ENCODE data around the gene WWOX. TPM values are rescaled to one million over a fixed set of nuclear protein-coding genes. Genes with fewer than 3 reads are reported as not detected.

WWOX gene
- total RNA-seq, 5 donors from 2014 or later (not counting 1 experiment from before 2014, with no cell fraction given): 21.2 to 26.0 (median 22.6) TPM

DNA sequence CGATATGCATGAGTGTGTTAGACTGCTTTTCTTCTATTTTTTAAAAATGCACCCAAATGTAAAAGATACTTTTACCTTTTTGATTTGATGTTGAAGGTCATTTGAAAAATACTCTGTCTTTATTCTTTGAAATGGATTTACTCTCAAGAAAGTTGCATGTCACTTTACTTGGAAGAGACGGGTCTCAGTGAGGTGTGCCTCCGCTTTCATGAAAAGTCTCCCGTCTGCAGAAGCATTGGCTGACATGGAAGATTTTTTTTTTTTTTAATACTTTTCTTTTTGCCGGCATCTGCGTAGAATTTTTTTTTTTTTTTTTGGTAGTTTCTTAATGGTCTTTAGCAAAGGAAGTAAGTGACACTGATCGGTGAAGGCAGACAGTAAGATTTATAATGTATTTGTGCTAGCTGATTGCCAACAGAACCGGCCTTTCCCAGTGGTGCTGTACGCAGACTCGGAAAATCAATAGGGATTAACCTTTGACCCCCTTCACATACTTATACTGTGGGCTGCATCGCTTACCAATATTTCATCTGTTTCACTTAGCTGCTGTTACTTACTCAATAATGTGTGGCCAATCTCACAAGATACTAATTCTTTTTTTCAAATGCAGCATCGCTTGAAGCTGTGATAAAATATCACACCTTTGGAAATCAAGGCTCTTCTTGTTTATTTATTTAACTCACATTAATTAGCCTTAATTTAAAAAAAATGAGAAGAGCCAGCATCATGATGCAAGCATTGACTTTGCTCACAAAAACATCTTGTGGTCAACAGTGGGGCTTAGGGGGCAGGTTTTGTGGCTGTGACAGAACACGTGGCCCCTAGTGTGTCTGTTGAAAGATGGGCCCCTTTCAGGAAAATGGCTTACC lies 383.9 kb downstream of the WWOX start:
- Histone ChIP-seq H3K27ac (ENCODE audit: low read length) (no peak overlapping the region), H3K4me1 (ENCODE audit: control insufficient read depth in 1 of 2, extremely low read depth in 1 of 2, insufficient read depth in 2 of 2, low read length in 2 of 2) (no peaks in the 10 kb centered on the region), H3K27me3 (replicated peaks in 1 of 2; ENCODE audit: control insufficient read depth in 2 of 2, extremely low read depth in 1 of 2, insufficient read depth in 2 of 2, low read length in 1 of 2) (no peaks in the 10 kb centered on the region), H3K9me3 (no peaks in the 10 kb centered on the region), H3K4me3 (ENCODE audit: control insufficient read depth in 1 of 2, extremely low read depth in 1 of 2, low read length in 1 of 2) (no peak overlapping the region), H3K36me3 (ENCODE audit: control insufficient read depth in 2 of 2, extremely low read depth in 1 of 2, insufficient read depth in 1 of 2, low read length in 1 of 2) (no peaks in the 10 kb centered on the region)
- Mint-ChIP-seq H3K4me1 (peaks cover 0 to 1% (median 0%) of the 10 kb centered on the region in 3 donors), H3K36me3 (no peaks in the 10 kb centered on the region), H3K27ac (no peak overlapping the region), H3K27me3 (no peaks in the 10 kb centered on the region), H3K9me3 (no peaks in the 10 kb centered on the region), H3K4me3 (no peak overlapping the region)
- DNase-seq (no peak), ATAC-seq (replicated peaks in 1 of 4) (no peak)
- POLR2A ChIA-PET: no interaction called here
- WGBS (ENCODE audit: insufficient coverage): 100% methylated on average over 1 of the region's 13 CpGs
- CTCF ChIA-PET: no interaction called here

DNA sequence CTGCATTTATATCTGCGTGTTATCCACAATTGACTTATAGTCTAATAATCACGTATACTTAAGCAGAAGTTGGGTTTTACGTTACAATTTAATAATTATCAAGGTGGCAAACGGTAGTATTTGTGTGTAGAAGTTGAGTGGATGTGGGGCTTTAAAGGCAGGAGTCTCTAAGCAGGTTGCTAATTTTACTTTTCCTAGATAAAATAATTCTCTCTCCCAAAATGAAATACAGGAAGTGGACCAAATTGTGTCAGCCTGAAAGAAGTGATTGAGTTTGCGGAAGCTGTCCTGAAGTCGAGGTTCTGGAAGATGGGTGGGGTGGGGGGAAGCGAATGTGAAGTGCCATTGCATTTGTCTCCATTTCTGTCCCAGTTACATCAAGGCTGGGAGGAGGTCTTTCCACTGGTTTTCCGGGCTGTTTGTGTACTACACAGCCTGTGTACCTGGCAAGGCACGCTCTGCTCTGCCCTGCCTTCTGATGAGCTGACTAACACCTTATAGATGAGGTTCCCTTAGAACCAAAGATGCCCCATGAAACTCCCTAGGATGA lies 385.1 kb downstream of the WWOX start:
- H3K4me1 ChIP-seq (ENCODE audit: control insufficient read depth in 1 of 2, extremely low read depth in 1 of 2, insufficient read depth in 2 of 2, low read length in 2 of 2): no peaks in the 10 kb centered on the region
- 86% methylated on average over 4 of the region's 9 CpGs for WGBS (ENCODE audit: insufficient coverage)
- Mint-ChIP-seq H3K4me1 (no peaks in the 10 kb centered on the region), H3K27me3 (no peaks in the 10 kb centered on the region), H3K36me3 (no peaks in the 10 kb centered on the region), H3K4me3 (no peak overlapping the region), H3K27ac (no peak overlapping the region), H3K9me3 (no peaks in the 10 kb centered on the region)
- POLR2A ChIA-PET: interaction anchor here in 1 of 2 donors (0.6 kb wide), 1 partner anchor 21 kb away, joined by 8 read pairs; no protein-coding TSS in a partner anchor
- no peak for ATAC-seq (replicated peaks in 1 of 4)
- H3K9me3 ChIP-seq: no peaks in the 10 kb centered on the region
- no peak for DNase-seq
- no peak overlapping the region for H3K4me3 ChIP-seq (ENCODE audit: control insufficient read depth in 1 of 2, extremely low read depth in 1 of 2, low read length in 1 of 2)
- CTCF ChIA-PET: interaction anchor here in 1 of 2 donors (0.6 kb wide), 1 partner anchor 13 kb away, joined by 3 read pairs; no protein-coding TSS in a partner anchor
- no peaks in the 10 kb centered on the region for H3K27me3 ChIP-seq (replicated peaks in 1 of 2; ENCODE audit: control insufficient read depth in 2 of 2, extremely low read depth in 1 of 2, insufficient read depth in 2 of 2, low read length in 1 of 2)
- H3K36me3 ChIP-seq (ENCODE audit: control insufficient read depth in 2 of 2, extremely low read depth in 1 of 2, insufficient read depth in 1 of 2, low read length in 1 of 2): no peaks in the 10 kb centered on the region
- H3K27ac ChIP-seq (ENCODE audit: low read length): no peak overlapping the region

DNA sequence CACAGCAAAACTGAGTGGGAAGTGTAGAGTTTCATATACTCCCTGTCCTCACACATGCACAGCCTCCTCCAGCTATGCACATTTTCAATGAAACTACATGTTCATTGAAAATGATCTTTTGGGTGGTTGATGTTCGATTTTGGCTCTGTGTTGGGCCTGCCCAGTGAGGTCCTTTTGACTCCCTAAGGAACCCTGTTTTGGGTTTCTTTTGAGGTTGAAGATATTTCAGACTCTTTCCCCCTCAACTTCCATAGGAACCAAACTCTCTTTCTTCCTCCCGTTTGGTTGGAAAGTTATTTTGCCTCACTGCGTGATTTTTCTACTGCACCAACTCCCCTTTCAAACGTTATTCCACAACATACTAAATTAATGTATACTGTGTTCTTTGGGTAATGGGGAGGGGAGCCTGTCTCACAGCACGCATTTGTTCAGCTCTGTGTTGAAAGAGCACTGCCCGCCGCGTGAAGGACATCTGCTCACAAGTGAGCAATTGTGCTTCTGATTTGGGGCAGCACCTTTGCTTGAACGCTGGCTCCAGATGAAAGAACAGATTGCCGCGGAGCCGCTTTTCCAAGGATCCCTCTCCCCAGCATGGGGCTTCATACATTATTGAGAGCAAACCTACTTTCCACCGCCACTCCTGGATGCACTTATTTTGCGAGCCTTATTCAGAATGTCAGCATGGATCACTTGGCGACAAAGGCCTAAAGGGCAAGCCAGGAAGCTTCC lies 385.9 kb downstream of the WWOX start:
- Histone ChIP-seq H3K9me3 (no peaks in the 10 kb centered on the region), H3K4me1 (ENCODE audit: control insufficient read depth in 1 of 2, extremely low read depth in 1 of 2, insufficient read depth in 2 of 2, low read length in 2 of 2) (no peaks in the 10 kb centered on the region), H3K4me3 (ENCODE audit: control insufficient read depth in 1 of 2, extremely low read depth in 1 of 2, low read length in 1 of 2) (no peak overlapping the region), H3K36me3 (ENCODE audit: control insufficient read depth in 2 of 2, extremely low read depth in 1 of 2, insufficient read depth in 1 of 2, low read length in 1 of 2) (no peaks in the 10 kb centered on the region), H3K27me3 (replicated peaks in 1 of 2; ENCODE audit: control insufficient read depth in 2 of 2, extremely low read depth in 1 of 2, insufficient read depth in 2 of 2, low read length in 1 of 2) (no peaks in the 10 kb centered on the region), H3K27ac (ENCODE audit: low read length) (no peak overlapping the region)
- Mint-ChIP-seq H3K27me3 (no peaks in the 10 kb centered on the region), H3K4me3 (no peak overlapping the region), H3K4me1 (no peaks in the 10 kb centered on the region), H3K9me3 (no peaks in the 10 kb centered on the region), H3K36me3 (no peaks in the 10 kb centered on the region), H3K27ac (no peak overlapping the region)
- ChIA-PET POLR2A (no interaction called here), CTCF (no interaction called here)
- 95% methylated on average over 8 of the region's 15 CpGs for WGBS (ENCODE audit: insufficient coverage)
- DNase-seq: no peak
- ATAC-seq (replicated peaks in 1 of 4): no peak

DNA sequence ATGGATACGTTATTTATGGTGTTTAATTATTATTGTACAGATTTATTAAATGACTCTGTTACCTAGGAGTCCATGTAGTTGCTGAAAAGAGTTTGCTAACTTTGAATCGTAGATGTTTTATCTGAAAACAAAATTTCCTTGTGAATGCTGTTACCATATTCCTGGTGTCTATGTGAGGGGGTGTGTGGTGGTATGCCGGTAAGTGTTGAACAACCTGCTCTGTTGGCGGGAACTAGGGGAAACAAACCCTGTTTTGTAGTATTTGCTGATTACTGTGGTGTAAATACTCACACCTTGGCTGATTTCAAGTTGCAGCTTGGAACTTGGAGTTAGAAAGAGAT lies 386.4 kb downstream of the WWOX start:
- Histone ChIP-seq H3K36me3 (ENCODE audit: control insufficient read depth in 2 of 2, extremely low read depth in 1 of 2, insufficient read depth in 1 of 2, low read length in 1 of 2) (no peaks in the 10 kb centered on the region), H3K27me3 (replicated peaks in 1 of 2; ENCODE audit: control insufficient read depth in 2 of 2, extremely low read depth in 1 of 2, insufficient read depth in 2 of 2, low read length in 1 of 2) (no peaks in the 10 kb centered on the region), H3K9me3 (no peaks in the 10 kb centered on the region), H3K4me1 (ENCODE audit: control insufficient read depth in 1 of 2, extremely low read depth in 1 of 2, insufficient read depth in 2 of 2, low read length in 2 of 2) (no peaks in the 10 kb centered on the region), H3K4me3 (ENCODE audit: control insufficient read depth in 1 of 2, extremely low read depth in 1 of 2, low read length in 1 of 2) (no peak overlapping the region), H3K27ac (ENCODE audit: low read length) (no peak overlapping the region)
- POLR2A ChIA-PET: no interaction called here
- WGBS (ENCODE audit: insufficient coverage): 100% methylated on average over 3 of the region's 4 CpGs
- H3K27me3 Mint-ChIP-seq: no peaks in the 10 kb centered on the region
- H3K36me3 Mint-ChIP-seq: no peaks in the 10 kb centered on the region
- no peak overlapping the region for H3K27ac Mint-ChIP-seq
- H3K9me3 Mint-ChIP-seq: no peaks in the 10 kb centered on the region
- CTCF ChIA-PET: no interaction called here
- H3K4me1 Mint-ChIP-seq: no peaks in the 10 kb centered on the region
- no peak overlapping the region for H3K4me3 Mint-ChIP-seq
- DNase-seq (no peak), ATAC-seq (replicated peaks in 1 of 4) (no peak)

DNA sequence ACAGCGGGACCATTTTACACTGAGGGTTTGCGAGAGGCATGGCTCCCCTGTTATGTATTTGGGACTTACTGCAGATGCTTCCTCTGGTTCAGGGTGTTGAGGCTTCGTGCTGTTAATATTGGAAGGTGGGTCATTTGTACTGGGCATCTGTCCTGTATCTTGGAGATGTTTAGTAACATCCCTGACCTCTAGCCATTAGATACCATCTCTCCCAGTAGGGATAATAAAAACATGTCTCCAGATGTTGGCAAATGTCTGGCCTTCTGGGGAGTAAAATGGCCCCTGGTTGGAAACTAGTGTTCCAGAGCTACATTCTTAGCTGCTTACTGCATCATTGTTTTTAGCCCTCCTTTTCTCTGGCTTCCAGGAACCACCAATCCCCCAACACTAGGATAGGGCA lies 388.0 kb downstream of the WWOX start:
- no peaks in the 10 kb centered on the region for H3K9me3 Mint-ChIP-seq
- ChIA-PET CTCF (no interaction called here), POLR2A (no interaction called here)
- Histone ChIP-seq H3K4me3 (ENCODE audit: control insufficient read depth in 1 of 2, extremely low read depth in 1 of 2, low read length in 1 of 2) (no peak overlapping the region), H3K9me3 (no peaks in the 10 kb centered on the region), H3K27me3 (replicated peaks in 1 of 2; ENCODE audit: control insufficient read depth in 2 of 2, extremely low read depth in 1 of 2, insufficient read depth in 2 of 2, low read length in 1 of 2) (no peaks in the 10 kb centered on the region), H3K27ac (ENCODE audit: low read length) (no peak overlapping the region), H3K36me3 (ENCODE audit: control insufficient read depth in 2 of 2, extremely low read depth in 1 of 2, insufficient read depth in 1 of 2, low read length in 1 of 2) (no peaks in the 10 kb centered on the region), H3K4me1 (ENCODE audit: control insufficient read depth in 1 of 2, extremely low read depth in 1 of 2, insufficient read depth in 2 of 2, low read length in 2 of 2) (no peaks in the 10 kb centered on the region)
- no peaks in the 10 kb centered on the region for H3K4me1 Mint-ChIP-seq
- no peaks in the 10 kb centered on the region for H3K27me3 Mint-ChIP-seq
- ATAC-seq (replicated peaks in 1 of 4) (no peak), DNase-seq (no peak)
- 100% methylated on average over 2 of the region's 3 CpGs for WGBS (ENCODE audit: insufficient coverage)
- no peak overlapping the region for H3K4me3 Mint-ChIP-seq
- no peak overlapping the region for H3K27ac Mint-ChIP-seq
- peaks cover 7% of the 10 kb centered on the region for H3K36me3 Mint-ChIP-seq

DNA sequence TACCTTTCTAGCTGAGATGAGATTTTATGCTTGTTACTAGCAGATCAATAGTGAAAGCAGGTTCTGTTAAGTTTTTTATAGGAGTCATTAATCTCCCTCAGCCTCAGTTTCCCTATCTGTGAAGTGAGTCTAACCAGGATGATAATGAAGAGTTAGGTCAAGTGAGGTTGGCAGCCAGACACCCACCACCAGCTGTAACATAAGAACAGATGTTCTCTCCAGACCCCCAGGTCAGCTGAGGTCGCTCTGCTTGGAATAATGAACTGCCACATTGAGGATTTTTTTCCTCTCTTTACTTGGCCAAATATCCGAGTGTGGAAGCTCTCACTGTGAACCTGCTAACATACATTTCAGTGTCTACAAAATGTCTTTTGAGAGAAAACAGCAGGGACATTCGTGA lies 389.6 kb downstream of the WWOX start:
- ChIA-PET POLR2A (no interaction called here), CTCF (no interaction called here)
- ATAC-seq (replicated peaks in 1 of 4) (no peak), DNase-seq (no peak)
- no peaks in the 10 kb centered on the region for H3K9me3 Mint-ChIP-seq
- H3K36me3 Mint-ChIP-seq: peaks cover 7% of the 10 kb centered on the region
- Histone ChIP-seq H3K36me3 (ENCODE audit: control insufficient read depth in 2 of 2, extremely low read depth in 1 of 2, insufficient read depth in 1 of 2, low read length in 1 of 2) (no peaks in the 10 kb centered on the region), H3K9me3 (no peaks in the 10 kb centered on the region), H3K27me3 (replicated peaks in 1 of 2; ENCODE audit: control insufficient read depth in 2 of 2, extremely low read depth in 1 of 2, insufficient read depth in 2 of 2, low read length in 1 of 2) (no peaks in the 10 kb centered on the region), H3K4me1 (ENCODE audit: control insufficient read depth in 1 of 2, extremely low read depth in 1 of 2, insufficient read depth in 2 of 2, low read length in 2 of 2) (no peaks in the 10 kb centered on the region), H3K4me3 (ENCODE audit: control insufficient read depth in 1 of 2, extremely low read depth in 1 of 2, low read length in 1 of 2) (no peak overlapping the region), H3K27ac (ENCODE audit: low read length) (no peak overlapping the region)
- 74% methylated on average over 2 of the region's 3 CpGs for WGBS (ENCODE audit: insufficient coverage)
- no peaks in the 10 kb centered on the region for H3K27me3 Mint-ChIP-seq
- no peak overlapping the region for H3K27ac Mint-ChIP-seq
- H3K4me1 Mint-ChIP-seq: no peaks in the 10 kb centered on the region
- no peak overlapping the region for H3K4me3 Mint-ChIP-seq
